ENCODE results near the gene TRMT2A.

TRMT2A gene

GRCh38 chr22:20124083-20124787 is 7.2 kb upstream of the TRMT2A start:
- Histone ChIP-seq H3K27ac (no peak overlapping the region), H3K4me3 (no peak overlapping the region)

GRCh38 chr22:20123366-20124082 is 6.5 kb upstream of the TRMT2A start:
- no peak overlapping the region for H3K4me3 ChIP-seq
- no peak overlapping the region for H3K27ac ChIP-seq

- no peak overlapping the region for H3K4me3 ChIP-seq
Observed at GRCh38 chr22:20121856-20122415, 4.9 kb upstream of the TRMT2A start.

GRCh38 chr22:20118300-20119020 is 1.4 kb upstream of the TRMT2A start:
- Histone ChIP-seq H3K4me3 (peak overlapping the region; percentile 71 to 96 (median 91)), H3K27ac (peak overlapping the region in 18 of 21 experiments; percentile 60 to 97 (median 90))

More at GRCh38 chr22:20121856-20122415, 4.9 kb upstream of the TRMT2A start:
- H3K27ac ChIP-seq = no peak overlapping the region

- H3K27ac ChIP-seq = peak overlapping the region; percentile 36 to 97 (median 91)
- peak overlapping the region; percentile 71 to 96 (median 91) for H3K4me3 ChIP-seq
Observed at GRCh38 chr22:20117633-20118299, 740 bp upstream of the TRMT2A start.

- Histone ChIP-seq H3K27ac (peak overlapping the region; percentile 52 to 97 (median 91)), H3K4me3 (peak overlapping the region; percentile 71 to 96 (median 91))
Observed at GRCh38 chr22:20116376-20116950, 563 bp downstream of the TRMT2A start.

- peak within 1 kb of the TSS; percentile 52 to 97 (median 91) for H3K27ac ChIP-seq
Observed at GRCh38 chr22:20115691-20116375, 1.2 kb downstream of the TRMT2A start, which contains the start of gene RANBP1. RANBP1 (plus strand) TSS chr22:20116104; CDS start chr22:20116185, 81 bp downstream.

GRCh38 chr22:20114506-20115475 is 2.2 kb downstream of the TRMT2A start:
- no peak overlapping the region for H3K27ac ChIP-seq

More at GRCh38 chr22:20115691-20116375, 1.2 kb downstream of the TRMT2A start, which contains the start of gene RANBP1:
- peak within 1 kb of the TSS; percentile 71 to 96 (median 91) for H3K4me3 ChIP-seq

GRCh38 chr22:20113551-20114310 is 3.3 kb downstream of the TRMT2A start:
- no peak overlapping the region for H3K4me3 ChIP-seq
- peak overlapping the region in 2 of 21 experiments; percentile 3 to 32 for H3K27ac ChIP-seq

More at GRCh38 chr22:20114506-20115475, 2.2 kb downstream of the TRMT2A start:
- no peak overlapping the region for H3K4me3 ChIP-seq

GRCh38 chr22:20112623-20113511 is 4.2 kb downstream of the TRMT2A start:
- no peak overlapping the region for H3K4me3 ChIP-seq
- H3K27ac ChIP-seq = peak overlapping the region in 3 of 21 experiments; percentile 3 to 76 (median 32)

GRCh38 chr22:20111689-20112622 is 5.1 kb downstream of the TRMT2A start:
- peak overlapping the region in 7 of 21 experiments; percentile 0 to 76 (median 23) for H3K27ac ChIP-seq
- no peak overlapping the region for H3K4me3 ChIP-seq

GRCh38 chr22:20111045-20111688 is 5.9 kb downstream of the TRMT2A start:
- no peak overlapping the region for H3K4me3 ChIP-seq
- H3K27ac ChIP-seq = peak overlapping the region in 4 of 21 experiments; percentile 7 to 76 (median 24)

- Histone ChIP-seq H3K27ac (peak overlapping the region in 1 of 21 experiments; percentile 76), H3K4me3 (no peak overlapping the region)
Observed at GRCh38 chr22:20110359-20110985, 6.6 kb downstream of the TRMT2A start.
